HG03039 (cell line): Measurements from ENCODE around the gene FOSL1.
"Not testable (repeated sequence)": the region's sequence is repeated elsewhere in the genome, so short reads cannot be mapped to it uniquely, and the experiment has no call there.

Experiments
- ATAC-seq: cut with Tn5 transposase; IDR thresholded peaks from one replicate; pipeline ENCODE4 v1.9.1; 2021; ENCODE audit warnings: mild to moderate bottlenecking, moderate library complexity; ENCODE audit not compliant: unreplicated experiment

Gene FOSL1

DNA sequence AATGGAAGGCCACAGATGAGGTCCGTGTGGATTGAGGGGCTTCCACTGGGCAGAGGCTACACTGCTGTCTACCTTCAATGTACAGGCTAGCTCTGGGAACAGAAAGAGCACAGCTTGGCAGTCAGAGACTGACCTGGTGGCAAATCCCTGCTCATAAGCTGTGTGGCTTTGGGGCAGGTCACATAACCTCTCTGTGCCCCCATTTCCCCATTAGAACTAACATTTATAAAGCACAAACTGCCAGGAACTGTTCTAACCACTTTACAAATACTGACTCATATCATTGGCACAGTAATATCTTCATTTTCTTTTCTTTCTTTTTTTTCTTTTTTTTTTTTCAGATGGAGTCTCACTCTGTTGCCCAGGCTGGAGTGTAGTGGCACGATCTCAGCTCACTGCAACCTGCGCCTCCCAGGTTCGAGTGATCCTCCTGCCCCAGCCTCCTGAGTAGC is 3.1 kb downstream of the FOSL1 start:
- no peak for ATAC-seq

DNA sequence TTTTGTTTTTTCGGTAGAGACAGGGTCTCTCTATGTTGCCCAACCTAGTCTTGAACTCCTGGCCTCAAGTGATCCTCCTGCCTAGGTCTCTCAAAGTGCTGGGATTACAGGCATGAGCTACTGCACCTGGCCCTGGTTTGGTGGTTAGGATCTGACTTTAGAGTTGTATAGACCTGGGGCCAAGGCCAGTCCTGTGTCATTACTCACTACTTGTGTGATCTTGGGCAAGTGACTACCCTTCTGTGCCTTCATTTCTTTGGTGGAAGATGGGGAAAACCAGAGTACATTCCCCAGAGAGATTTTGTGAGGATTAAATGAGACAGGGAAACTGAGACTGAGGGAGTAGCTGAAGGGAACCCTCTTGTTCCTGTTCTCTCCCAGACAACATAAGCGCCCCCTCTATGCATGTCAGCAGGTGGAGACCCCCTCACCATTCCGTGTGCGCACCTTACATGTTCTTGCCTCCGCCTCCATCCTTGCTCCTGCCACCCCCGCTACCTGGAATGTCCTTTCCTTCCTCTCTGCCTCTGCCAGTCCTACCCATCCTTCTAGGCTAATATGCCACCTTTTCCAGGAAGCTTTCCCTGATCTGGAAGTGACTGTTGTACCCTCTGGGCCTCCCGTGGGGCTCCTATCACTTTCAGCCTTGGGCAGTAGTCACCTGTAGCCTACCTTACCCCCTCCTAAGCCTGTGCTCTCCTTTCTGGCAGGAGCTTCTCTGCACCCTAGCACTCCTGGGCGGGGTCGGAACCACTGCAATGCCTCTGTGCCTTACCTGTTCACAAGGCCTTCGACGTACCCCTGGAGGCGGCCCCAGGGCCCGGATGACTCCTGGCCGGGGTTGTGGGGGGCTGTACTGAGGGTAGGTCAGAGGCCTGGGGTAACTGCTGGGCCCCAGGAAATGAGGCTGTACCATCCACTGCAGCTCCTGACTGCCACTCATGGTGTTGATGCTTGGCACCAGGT is 3.9 kb downstream of the FOSL1 start:
- ATAC-seq, result no peak

DNA sequence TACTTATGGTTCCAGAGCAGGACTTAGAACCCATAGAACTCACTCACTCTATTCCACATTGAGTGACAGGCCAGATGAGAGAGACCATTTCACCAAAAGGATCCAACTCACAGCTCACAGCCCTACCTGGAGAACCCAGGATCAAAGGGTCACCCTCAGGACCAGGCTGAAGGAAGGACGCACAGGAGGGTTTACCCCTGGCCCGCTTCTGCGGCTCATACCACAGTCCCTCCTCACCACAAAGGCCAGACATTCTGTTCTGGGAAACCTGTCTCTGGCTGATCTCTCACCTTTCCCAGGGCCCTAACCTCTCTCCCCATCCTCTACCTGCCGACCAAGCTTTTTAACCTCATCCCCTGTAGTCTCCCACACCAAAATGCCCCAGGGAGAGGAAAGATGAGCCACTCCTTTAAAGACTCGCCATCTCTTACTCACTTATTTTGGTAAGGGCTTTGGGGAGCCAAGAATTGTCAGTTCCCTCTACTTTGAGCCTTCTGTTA is 4.7 kb downstream of the FOSL1 start:
- ATAC-seq, result no peak

DNA sequence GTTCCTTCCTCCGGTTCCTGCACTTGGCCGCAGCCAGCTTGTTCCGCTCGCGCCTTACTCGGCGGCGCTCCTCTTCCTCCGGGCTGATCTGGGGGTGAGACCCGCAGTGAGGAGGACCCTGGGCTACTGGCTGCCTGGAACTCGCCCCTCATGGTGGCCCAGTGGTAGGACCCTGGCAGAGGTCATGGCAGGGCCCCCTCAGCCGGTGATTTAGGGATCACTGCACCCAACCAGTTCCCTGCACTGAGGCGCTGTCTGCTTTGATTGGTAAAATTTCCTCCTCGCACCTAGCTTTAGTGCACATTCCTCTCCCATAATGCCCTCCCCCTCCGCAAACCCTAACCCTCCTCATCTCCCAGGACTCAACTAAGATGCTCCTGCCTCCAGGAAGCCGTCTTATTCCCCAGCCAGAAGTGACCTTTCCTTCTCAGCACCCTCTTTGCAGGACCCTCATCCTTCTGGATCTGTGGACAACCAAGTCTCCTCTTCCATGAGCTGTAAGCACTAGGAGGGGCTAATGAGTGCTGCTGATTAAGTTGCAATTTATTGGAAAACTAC is 6.1 kb downstream of the FOSL1 start:
- no peak for ATAC-seq

DNA sequence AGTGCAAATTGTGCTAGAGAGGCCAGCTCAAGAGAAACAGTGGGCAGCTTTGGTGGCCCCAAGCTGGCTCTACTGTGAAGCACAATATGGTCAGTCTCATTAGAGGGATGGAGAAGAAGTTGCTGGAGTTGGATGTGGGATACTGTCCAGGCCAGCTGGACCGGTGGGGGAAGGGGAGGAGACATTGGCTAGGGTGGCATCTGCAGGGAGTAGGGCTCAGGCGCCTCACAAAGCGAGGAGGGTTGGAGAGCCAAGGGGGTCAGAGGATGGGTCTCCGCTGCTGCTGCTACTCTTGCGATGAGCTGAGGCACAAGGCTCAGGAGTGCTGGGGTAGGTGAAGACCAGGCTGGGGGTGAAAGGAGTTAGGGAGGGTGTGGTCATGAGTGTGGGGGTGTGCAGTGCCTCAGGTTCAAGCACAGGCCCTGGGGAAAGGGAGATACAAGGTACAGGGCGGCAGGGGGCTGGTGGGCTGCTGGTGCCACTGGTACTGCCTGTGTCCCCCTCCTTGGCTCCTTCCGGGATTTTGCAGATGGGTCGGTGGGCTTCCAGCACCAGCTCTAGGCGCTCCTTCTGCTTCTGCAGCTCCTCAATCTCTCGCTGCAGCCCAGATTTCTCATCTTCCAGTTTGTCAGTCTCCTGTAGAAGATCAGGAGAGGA is 7.4 kb downstream of the FOSL1 start:
- ATAC-seq, result no peak

DNA sequence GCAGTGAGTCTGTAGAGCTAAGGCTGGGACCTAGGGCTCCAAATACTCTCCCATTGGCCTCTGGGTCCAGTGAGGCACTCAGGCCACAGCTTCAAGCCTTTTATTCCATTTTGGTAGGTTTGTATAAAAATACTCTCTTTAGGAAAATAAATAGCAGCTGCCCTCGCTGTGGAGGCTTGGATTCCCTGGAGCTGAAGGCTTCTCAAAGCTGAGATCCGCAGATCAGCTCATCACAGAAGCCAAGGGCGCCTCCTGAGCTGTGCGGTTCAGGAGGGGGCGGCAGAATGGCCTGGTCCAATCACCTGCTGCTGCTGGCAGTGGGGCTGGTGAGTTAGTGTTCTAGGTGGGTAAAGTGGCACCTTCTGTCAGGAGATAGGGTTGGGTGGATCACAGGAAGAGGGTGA is 8.0 kb downstream of the FOSL1 start:
- not testable (repeated sequence) for ATAC-seq

DNA sequence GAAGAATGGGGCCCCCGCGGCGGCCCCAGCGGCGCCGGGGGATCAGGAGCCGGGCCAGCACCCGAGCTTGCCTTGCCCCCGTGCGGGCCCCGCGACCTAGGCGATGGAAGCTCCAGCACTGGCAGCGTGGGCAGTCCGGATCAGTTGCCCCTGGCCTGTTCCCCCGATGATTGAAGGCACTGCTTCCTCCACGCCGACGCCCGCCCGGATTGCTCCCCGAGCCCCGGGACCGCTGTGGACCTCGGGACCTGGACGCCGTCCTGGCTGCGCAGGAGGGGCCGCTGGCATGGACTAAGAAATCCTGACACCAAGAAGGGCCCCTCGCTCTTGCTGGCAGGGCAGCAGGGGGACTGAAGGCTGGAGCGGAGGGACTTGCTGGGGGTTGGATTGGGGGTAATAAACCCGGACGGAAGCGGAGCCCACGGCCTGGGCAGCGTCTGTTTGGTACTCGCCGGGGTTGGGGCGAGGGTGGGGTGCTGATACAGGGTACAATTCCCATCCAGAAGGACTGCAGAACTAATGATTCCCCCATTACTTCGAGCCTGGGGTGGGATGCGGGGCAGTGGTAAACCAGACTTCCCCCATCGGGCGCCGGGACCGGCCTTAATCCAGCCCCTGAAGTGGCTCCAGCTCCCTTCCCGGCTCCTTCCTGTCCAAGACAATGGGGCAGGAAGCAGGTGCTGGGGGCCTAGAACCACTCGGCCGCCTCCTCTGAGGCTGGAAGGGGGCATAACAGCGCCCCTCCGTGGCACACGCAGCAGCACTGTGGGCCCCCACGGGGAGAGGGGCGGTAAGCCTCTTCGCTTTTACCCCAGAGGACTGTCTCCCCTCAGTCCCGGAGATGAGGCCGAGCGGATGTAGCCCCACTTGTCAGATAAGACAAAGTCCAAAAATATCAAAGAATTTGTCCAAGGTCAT is 8.7 kb downstream of the FOSL1 start:
- no peak for ATAC-seq

DNA sequence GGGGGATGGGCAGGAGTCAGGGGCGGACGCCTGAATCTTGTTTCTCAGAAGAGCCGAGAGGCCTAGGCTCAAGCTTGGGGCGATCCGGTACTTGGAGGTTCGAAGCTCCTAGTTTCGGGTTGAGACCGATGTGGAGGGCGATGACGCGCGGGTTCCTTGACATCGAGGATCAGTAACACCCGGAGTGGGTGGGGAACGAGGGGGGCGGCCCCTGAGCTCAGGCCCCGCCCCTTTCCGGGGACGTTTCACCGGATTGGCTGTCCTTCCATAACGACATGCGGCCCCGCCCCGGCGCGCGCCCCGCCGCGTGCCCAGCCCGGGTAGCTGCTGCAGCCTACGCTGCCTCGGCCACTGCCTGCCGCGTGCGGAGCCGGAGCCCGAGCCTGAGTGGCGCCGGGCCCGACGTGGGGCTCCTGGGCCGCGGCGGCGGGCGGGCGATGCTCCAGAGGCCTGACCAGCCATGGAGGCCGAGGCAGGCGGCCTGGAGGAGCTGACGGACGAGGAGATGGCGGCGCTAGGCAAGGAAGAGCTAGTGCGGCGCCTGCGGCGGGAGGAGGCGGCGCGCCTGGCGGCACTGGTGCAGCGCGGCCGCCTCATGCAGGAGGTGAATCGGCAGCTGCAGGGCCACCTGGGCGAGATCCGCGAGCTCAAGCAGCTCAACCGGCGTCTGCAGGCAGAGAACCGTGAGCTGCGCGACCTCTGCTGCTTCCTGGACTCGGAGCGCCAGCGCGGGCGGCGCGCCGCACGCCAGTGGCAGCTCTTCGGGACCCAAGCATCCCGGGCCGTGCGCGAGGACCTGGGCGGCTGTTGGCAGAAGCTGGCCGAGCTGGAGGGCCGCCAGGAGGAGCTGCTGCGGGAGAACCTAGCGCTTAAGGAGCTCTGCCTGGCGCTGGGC is 9.6 kb downstream of the FOSL1 start, which contains the start of gene CCDC85B:
Gene CCDC85B (plus strand): TSS at position 350 of the 895 bp plus-strand sequence. CDS start 111 bp downstream, at position 461.
- ATAC-seq, result peak; percentile 43

DNA sequence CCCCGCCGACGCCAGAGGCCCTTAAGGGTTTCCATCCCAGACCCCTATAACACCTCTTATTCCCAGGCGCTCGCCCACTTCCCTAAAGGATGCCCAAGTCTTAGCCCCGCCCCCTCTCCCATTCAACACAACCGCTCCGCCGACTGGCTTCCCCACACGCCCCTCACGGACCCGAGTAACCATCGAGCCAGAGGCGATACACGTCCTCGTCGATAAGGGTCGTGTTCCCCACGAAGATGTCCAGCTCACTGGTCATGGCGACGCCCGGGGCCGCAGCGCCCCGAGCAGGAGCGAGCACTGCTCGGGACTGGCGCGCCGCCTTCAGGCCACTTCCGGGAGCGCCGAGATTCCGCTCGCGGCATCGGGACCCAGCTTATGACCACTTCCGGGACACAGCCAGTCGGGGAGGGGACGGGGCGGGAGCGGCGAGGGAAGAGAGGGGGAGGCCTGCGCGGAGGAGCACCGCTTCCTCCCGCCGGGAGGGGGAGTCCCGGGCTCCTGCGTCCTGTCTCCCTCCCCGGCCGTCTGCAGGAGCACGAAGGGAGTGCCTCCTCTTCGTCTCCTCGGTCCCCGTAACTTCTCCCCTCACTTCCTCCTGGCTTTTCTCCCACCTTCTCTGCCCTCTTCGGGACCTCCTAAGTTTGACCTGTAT is 11.9 kb downstream of the FOSL1 start, which contains the start of gene FIBP:
Gene FIBP (minus strand): TSS at position 309 of the 652 bp plus-strand sequence. CDS start 53 bp downstream, at position 256.
- peak; percentile 42 for ATAC-seq

DNA sequence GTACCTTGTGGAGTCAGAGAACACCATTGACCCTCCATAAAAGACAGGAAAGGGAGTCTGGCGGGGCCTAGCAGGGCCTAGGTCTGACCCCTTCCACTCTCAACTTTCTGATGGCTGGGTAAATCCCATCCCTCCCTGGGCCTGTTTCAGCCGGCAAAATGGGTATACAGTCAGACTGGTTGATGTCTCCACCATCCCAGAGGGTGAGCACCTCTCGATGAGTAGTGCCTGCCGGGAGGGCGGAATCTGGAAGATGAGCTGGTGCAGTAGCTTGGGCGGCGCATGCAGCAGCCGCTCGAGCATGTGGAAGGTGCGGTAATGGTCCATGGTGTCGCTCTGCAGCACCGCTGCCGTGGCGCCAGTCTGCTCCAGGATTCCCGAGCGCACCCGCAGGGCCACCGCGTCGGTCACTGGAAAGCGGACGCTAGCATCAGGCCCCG is 12.4 kb downstream of the FOSL1 start:
- ATAC-seq, result no peak

DNA sequence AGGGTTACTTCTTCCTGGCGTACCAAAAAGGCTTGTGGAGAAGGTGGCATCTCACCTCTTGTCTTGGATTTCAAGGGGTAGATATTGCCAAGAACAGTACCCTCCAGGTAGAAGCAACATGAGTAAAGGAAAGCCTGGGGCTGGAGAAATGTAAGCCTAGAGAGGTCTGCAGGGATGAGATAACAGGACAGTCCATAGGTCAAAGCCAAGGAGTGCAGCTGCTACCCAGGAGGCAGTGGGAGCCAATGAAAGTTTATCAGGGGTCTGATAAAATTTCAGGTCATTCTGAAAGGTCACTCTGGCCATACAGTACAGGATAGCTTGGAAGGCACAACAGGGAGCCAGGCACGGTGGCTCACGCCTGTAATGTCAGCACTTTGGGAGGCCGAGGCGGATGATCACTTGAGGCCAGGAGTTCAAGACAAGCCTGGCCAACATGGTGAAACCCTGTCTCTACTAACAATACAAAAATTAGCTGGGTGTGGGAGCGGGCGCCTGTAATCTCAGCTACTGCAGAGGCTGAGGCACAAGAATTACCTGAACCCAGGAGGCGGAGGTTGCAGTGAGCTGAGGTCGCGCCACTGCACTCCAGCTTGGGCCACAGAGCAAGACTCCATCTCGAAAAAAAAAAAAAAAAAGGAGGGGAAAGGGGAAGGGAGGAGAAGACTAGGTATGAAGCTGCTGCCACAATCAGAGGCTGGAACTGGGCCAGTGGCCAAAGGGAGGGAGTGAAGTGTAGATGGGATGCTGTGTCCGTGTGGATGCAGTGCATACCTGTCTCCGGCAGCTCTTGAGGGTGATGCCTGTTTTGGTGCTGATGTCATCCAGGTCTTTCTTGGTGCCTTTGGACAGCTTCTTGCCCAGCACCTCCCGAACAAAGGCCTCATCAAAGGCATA is 13.1 kb downstream of the FOSL1 start:
- no peak for ATAC-seq

DNA sequence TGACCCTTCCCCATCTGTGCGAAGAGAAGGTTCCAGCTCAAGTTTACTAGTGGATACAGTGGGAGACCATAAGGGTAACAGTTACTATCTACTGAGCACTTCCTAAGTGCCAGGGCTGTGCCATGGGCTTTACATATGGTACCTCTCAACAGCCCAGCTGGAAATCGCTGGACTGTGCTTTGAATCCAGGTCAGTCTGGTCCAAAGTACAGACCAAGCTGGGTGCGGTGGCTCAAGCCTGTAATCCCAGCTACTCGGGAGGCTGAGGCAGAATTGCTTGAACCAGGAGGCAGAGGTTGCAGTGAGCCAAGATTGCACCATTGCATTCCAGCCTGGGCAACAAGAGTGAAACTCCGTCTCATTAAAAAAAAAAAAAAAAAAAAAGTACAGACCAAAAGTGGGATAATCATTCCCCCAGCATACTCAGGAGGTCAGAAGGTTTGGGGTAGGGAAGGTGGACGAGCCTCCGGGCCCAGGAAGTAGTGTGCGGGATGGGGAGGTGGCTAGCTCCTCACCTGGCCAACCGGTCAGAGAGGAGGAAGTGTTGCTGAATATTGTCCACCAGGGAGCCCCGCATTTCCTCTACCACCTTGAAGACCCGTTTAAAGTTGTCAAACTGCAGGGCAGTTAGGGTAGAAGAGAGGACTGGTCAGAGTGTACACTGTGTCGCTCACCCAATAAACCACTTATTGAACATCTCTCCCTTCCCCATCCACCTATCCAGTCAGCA is 14.2 kb downstream of the FOSL1 start:
- ATAC-seq, result no peak

DNA sequence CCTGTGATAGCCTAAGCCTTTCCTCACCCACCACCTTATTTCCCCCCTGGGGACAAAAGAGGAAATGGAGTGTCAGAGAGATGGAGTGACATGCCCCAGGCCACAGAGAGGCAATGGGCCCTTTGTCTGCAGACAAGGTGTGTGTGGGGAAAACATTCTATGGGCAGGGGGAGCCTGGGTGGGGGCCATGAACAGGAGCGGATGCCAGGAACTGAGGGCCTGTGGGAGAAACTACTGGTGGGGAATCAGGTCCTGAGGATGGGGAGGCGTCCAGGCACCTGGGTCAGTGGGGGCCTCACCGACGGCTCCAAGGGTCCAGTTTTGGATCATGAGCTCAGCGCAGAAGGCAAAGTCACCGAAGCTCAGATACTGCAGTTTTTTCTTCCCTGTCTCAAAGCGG is 15.0 kb downstream of the FOSL1 start:
- ATAC-seq, result no peak

DNA sequence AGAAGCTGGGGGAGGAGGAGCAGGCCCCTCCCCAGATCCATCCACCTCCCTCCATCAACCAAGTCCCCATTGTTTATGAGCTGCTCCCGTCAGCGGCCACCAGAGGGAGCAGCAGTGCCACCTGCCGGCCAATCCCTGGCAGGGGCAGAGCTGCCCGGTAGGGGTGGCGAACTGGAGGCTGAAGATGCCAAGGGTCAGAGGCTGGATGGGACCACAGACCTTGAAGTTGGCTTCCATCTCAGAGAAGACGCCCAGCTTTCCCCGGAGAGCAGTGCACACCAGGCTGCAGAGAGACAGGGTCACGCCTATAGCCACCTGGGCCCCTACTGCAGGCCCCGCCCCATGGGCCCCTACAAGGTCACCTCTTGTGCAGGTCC is 15.5 kb downstream of the FOSL1 start:
- ATAC-seq, result no peak

DNA sequence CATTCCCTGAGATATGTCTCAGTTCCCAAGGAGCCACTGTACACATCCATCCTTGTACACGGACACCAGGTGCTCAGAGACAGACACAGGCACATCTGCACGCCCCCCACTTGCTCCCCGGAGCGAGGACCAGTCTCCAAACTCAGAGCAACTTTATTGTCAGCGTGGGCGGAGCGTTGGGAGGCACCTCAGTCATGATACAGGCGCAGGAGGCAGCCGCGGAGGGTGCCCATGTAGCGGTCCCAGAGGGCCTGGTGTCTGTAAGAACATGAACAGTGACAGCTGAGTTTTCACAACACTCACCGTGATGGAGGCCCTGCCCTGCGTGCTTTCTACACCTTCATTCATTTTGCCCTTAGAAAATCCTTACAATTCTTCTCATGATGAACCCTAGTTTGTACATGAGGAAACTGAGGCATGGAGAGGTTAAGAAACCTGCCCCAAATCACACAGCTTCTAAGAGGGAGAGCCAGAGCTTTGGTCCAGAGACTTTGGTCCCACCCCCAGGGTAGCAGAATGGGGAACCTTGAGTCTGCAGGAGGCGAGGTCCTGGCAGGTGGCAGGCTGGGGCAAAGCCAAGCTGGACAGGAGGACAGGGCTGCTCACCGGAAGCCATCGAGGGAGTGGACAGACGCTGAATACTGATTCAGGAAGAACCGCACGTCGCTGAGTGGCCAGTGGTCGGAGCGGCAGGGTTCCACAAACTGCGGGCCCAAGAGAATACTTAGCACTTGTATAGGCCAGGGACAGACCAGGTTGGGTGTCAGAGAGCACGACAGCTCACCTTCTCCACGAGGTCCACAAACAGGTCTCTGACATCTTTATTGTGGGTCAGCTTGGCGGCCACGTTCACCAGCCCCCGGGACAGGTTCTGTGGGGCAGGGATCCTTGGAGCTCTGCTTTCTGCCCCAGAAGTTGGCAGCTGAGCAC is 16.1 kb downstream of the FOSL1 start:
- ATAC-seq, result no peak
